ENCODE results near the gene RARS2. TPM values are rescaled to one million over a fixed set of nuclear protein-coding genes. Genes with fewer than 3 reads are reported as not detected.

RARS2 gene
- total RNA-seq, 3 donors from 2014 or later, result 27.8 to 34.4 (median 30.7) TPM

- Histone ChIP-seq H3K9me3 (no peaks in the 10 kb centered on the region), H3K4me3 (no peak overlapping the region), H3K36me3 (ENCODE audit: low read depth) (peaks cover 5% of the 10 kb centered on the region), H3K4me1 (ENCODE audit: low read depth) (no peaks in the 10 kb centered on the region)
- no peak for TF ChIP-seq CTCF (IDR thresholded peaks at IDR 0.05)
- DNase-seq, result no peak
- no peak for ATAC-seq
- intact Hi-C loops (cut with DNase I, micrococcal nuclease), result no loop called here
These were observed 48.7 kb downstream of the RARS2 start for GRCh38 chr6:87541041-87541440.

- DNase-seq (no peak), ATAC-seq (no peak)
- Histone ChIP-seq H3K9me3 (no peaks in the 10 kb centered on the region), H3K36me3 (ENCODE audit: low read depth) (peaks cover 2% of the 10 kb centered on the region), H3K4me3 (no peak overlapping the region), H3K4me1 (ENCODE audit: low read depth) (no peaks in the 10 kb centered on the region)
- no peak for TF ChIP-seq CTCF (IDR thresholded peaks at IDR 0.05)
- intact Hi-C loops (cut with DNase I, micrococcal nuclease), result no loop called here
These were observed 49.2 kb downstream of the RARS2 start for GRCh38 chr6:87540539-87540938.

GRCh38 chr6:87539554-87539953 is 50.2 kb downstream of the RARS2 start:
- TF ChIP-seq CTCF (IDR thresholded peaks at IDR 0.05), result no peak
- ATAC-seq (no peak), DNase-seq (no peak)
- Histone ChIP-seq H3K4me3 (no peak overlapping the region), H3K4me1 (ENCODE audit: low read depth) (no peaks in the 10 kb centered on the region), H3K36me3 (ENCODE audit: low read depth) (no peaks in the 10 kb centered on the region), H3K9me3 (no peaks in the 10 kb centered on the region)
- intact Hi-C loops (cut with DNase I, micrococcal nuclease), result no loop called here

- intact Hi-C loops (cut with DNase I, micrococcal nuclease), result no loop called here
- no peaks in the 10 kb centered on the region for H3K9me3 ChIP-seq
- ATAC-seq (no peak), DNase-seq (no peak)
- no peak for TF ChIP-seq CTCF (IDR thresholded peaks at IDR 0.05)
- no peaks in the 10 kb centered on the region for H3K4me1 ChIP-seq (ENCODE audit: low read depth)
- no peak overlapping the region for H3K4me3 ChIP-seq
- no peaks in the 10 kb centered on the region for H3K36me3 ChIP-seq (ENCODE audit: low read depth)
These were observed 51.1 kb downstream of the RARS2 start for GRCh38 chr6:87538510-87539260.

GRCh38 chr6:87534377-87535047 is 55.3 kb downstream of the RARS2 start:
- ATAC-seq, result no peak
- no peaks in the 10 kb centered on the region for H3K36me3 ChIP-seq (ENCODE audit: low read depth)
- H3K4me1 ChIP-seq (ENCODE audit: low read depth), result no peaks in the 10 kb centered on the region
- DNase-seq, result no peak
- intact Hi-C loops (cut with DNase I, micrococcal nuclease), result no loop called here
- no peaks in the 10 kb centered on the region for H3K9me3 ChIP-seq
- H3K4me3 ChIP-seq, result no peak overlapping the region
- TF ChIP-seq CTCF (IDR thresholded peaks at IDR 0.05), result no peak
